Gastrocnemius medialis (tissue), 4 donors: ENCODE results near the gene FARS2.

ENCODE experiments used
- CTCF ChIP-seq, 5 experiments: fragments of 450-650 bp in 3 of 5; fragments of 200-600 bp in 2 of 5; sonication (generic) in 2 of 5; IDR thresholded peaks in 4 of 5; conservative IDR thresholded peaks in 1 of 5; 1 replicate in 4 of 5; 2 replicates in 1 of 5; pipeline ENCODE4 v1.5.1; 2016 to 2019; ENCODE audit warnings: antibody characterized with exemption in 5 of 5, mild to moderate bottlenecking in 3 of 5, moderate library complexity in 3 of 5
- POLR2A ChIP-seq, 2 donors: fragments of 450-650 bp; IDR thresholded peaks; one replicate each; pipeline ENCODE4 v1.6.1; 2017; ENCODE audit warnings: antibody characterized with exemption in 2 of 2, mild to moderate bottlenecking in 2 of 2, moderate library complexity in 2 of 2

GRCh38 chr6:5230081-5230480 lies 31.2 kb upstream of the FARS2 start:
- TF ChIP-seq CTCF (IDR thresholded peaks at IDR 0.05 in 4 of 5, conservative IDR thresholded peaks at IDR 0.05 in 1 of 5), result no peak
- TF ChIP-seq POLR2A (IDR thresholded peaks at IDR 0.05), result no peak
